OCI-LY7 (cell line): ENCODE measurements around the gene CDHR2. TPM values are rescaled to one million over a fixed set of nuclear protein-coding genes. Genes with fewer than 3 reads are reported as not detected.

Experiments
- Bru-seq: library from RNA; stranded (reverse); fragments of 400-500 nt; gene quantifications from one replicate; lab custom pipeline; 2021; lab: Mats Ljungman, UMichigan
- BruChase-seq, 2 experiments: library from RNA; stranded (reverse); fragments of 400-500 nt; gene quantifications; one replicate each; lab custom pipeline; 2021; lab: Mats Ljungman, UMichigan
- BruUV-seq: library from RNA; stranded (reverse); fragments of 400-500 nt; replicated peaks from 2 replicates; lab custom pipeline; 2021; lab: Mats Ljungman, UMichigan
- CTCF ChIA-PET: fragments of 300-600 bp; sonication (Branson Sonifier 250); formaldehyde crosslinking; loops from one replicate; lab custom pipeline; 2022; ENCODE audit warnings: antibody characterized with exemption; ENCODE audit not compliant: unreplicated experiment; lab: Charles Lee
- POLR2A ChIA-PET: fragments of 300-600 bp; sonication (Branson Sonifier 250); formaldehyde crosslinking; loops from one replicate; lab custom pipeline; 2022; ENCODE audit warnings: antibody characterized with exemption; lab: Charles Lee
- DNase-seq: peaks from one replicate; pipeline ENCODE4 v3.0.0-alpha.2; 2015; ENCODE audit warnings: low spot score
- H2AFZ ChIP-seq: fragments of 200-600 bp; sonication (generic), shearing (Covaris generic); 2 replicates; pipeline ENCODE4 v1.6.1; 2014; ENCODE audit warnings: mild to moderate bottlenecking, antibody characterized with exemption, low read length, moderate library complexity
- H3K27ac ChIP-seq: fragments of 200-600 bp; sonication (generic); 2 replicates; pipeline ENCODE4 v1.5.1; 2014; ENCODE audit warnings: mixed run types, low read depth, mild to moderate bottlenecking, moderate library complexity, low read length, inconsistent platforms; ENCODE audit not compliant: poor library complexity, severe bottlenecking
- H3K36me3 ChIP-seq: fragments of 200-600 bp; sonication (generic); 2 replicates; pipeline ENCODE4 v1.6.1; 2014; ENCODE audit warnings: mild to moderate bottlenecking, antibody characterized with exemption, low read length, moderate library complexity, mixed read lengths; ENCODE audit not compliant: insufficient read depth
- H3K4me1 ChIP-seq: fragments of 200-600 bp; sonication (generic); 2 replicates; pipeline ENCODE4 v1.5.1; 2014; ENCODE audit warnings: mild to moderate bottlenecking, low read length; ENCODE audit not compliant: insufficient read depth, poor library complexity, severe bottlenecking
- H3K4me2 ChIP-seq: fragments of 200-600 bp; sonication (generic); 2 replicates; pipeline ENCODE4 v1.6.1; 2014; ENCODE audit warnings: mild to moderate bottlenecking, low read length
- H3K4me3 ChIP-seq: fragments of 200-600 bp; sonication (generic); 2 replicates; pipeline ENCODE4 v1.5.1; 2014; ENCODE audit warnings: mild to moderate bottlenecking, low read depth, low read length; ENCODE audit not compliant: poor library complexity, severe bottlenecking
- H3K79me2 ChIP-seq: fragments of 200-600 bp; sonication (generic); 2 replicates; pipeline ENCODE4 v1.6.1; 2016; ENCODE audit warnings: low read depth, mild to moderate bottlenecking, low read length, moderate library complexity, mixed read lengths; ENCODE audit not compliant: insufficient read depth
- H3K9me2 ChIP-seq: fragments of 200-600 bp; sonication (generic); 2 replicates; pipeline ENCODE4 v1.6.1; 2016; ENCODE audit warnings: mild to moderate bottlenecking, low read length, mixed read lengths; ENCODE audit not compliant: insufficient read depth
- H3K9me3 ChIP-seq: fragments of 200-600 bp; sonication (generic); 2 replicates; pipeline ENCODE4 v1.6.1; 2014; ENCODE audit warnings: mild to moderate bottlenecking, mixed run types, low read length, mixed read lengths
- H4K20me1 ChIP-seq: fragments of 200-600 bp; sonication (generic); 2 replicates; pipeline ENCODE4 v1.6.1; 2014; ENCODE audit warnings: mild to moderate bottlenecking, antibody characterized with exemption, low read length, moderate library complexity, mixed read lengths; ENCODE audit not compliant: insufficient read depth
- EZH2phosphoT487 ChIP-seq: fragments of 200-600 bp; sonication (generic); IDR thresholded peaks from 2 replicates; pipeline ENCODE4 v1.6.1; 2018; ENCODE audit warnings: low read depth, borderline replicate concordance, mild to moderate bottlenecking, mixed run types, antibody characterized with exemption, low read length, moderate library complexity, mixed read lengths
- intact Hi-C: fragments of 100-400 bp; cut with micrococcal nuclease; formaldehyde crosslinking; loops from one replicate; pipeline ENCODE4 v1.10.0; 2022; ENCODE audit not compliant: unreplicated experiment
- long read RNA-seq: library from polyadenylated mRNA; stranded (forward); transcript quantifications from one replicate; pipeline ENCODE4 v2.0.0, GENCODE V29; 2022
- total RNA-seq, 2 experiments: library from RNA; depleted of rRNA in 1 of 2; stranded (reverse); fragments of >200 nt in 1 of 2; shearing (Covaris generic) in 1 of 2; gene quantifications; 2 replicates each; pipeline ENCODE4 v1.2.3, GENCODE V29; 2014 to 2022
- TF ChIP-seq, protein P1 (sequence below): fragments of 200-600 bp; sonication (generic); conservative IDR thresholded peaks from 2 replicates; pipeline ENCODE4 v1.5.1; 2014; ENCODE audit warnings: mild to moderate bottlenecking, antibody characterized with exemption, low read length, moderate library complexity, mixed read lengths

CDHR2 gene, protein sequence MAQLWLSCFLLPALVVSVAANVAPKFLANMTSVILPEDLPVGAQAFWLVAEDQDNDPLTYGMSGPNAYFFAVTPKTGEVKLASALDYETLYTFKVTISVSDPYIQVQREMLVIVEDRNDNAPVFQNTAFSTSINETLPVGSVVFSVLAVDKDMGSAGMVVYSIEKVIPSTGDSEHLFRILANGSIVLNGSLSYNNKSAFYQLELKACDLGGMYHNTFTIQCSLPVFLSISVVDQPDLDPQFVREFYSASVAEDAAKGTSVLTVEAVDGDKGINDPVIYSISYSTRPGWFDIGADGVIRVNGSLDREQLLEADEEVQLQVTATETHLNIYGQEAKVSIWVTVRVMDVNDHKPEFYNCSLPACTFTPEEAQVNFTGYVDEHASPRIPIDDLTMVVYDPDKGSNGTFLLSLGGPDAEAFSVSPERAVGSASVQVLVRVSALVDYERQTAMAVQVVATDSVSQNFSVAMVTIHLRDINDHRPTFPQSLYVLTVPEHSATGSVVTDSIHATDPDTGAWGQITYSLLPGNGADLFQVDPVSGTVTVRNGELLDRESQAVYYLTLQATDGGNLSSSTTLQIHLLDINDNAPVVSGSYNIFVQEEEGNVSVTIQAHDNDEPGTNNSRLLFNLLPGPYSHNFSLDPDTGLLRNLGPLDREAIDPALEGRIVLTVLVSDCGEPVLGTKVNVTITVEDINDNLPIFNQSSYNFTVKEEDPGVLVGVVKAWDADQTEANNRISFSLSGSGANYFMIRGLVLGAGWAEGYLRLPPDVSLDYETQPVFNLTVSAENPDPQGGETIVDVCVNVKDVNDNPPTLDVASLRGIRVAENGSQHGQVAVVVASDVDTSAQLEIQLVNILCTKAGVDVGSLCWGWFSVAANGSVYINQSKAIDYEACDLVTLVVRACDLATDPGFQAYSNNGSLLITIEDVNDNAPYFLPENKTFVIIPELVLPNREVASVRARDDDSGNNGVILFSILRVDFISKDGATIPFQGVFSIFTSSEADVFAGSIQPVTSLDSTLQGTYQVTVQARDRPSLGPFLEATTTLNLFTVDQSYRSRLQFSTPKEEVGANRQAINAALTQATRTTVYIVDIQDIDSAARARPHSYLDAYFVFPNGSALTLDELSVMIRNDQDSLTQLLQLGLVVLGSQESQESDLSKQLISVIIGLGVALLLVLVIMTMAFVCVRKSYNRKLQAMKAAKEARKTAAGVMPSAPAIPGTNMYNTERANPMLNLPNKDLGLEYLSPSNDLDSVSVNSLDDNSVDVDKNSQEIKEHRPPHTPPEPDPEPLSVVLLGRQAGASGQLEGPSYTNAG (N-terminal part only)
- 0.25 and 0.33 TPM in 2 replicates for total RNA-seq (2014; rRNA removed; shearing (Covaris generic))
- total RNA-seq (2022): 2.8 and 3.8 TPM in 2 replicates
- percentile 44 among the genes with signal in this experiment for Bru-seq, nascent RNA
- BruChase-seq, experiment 1, labeled RNA remaining after a 6-hour chase: percentile 42 among the genes with signal in this experiment
- BruChase-seq, experiment 2, labeled RNA remaining after a 2-hour chase: percentile 44 among the genes with signal in this experiment
- long read RNA-seq, partial matches to known transcripts: 0 of 2 reads
- long read RNA-seq, other reads (novel, unspliced or antisense): 2 of 2 reads

DNA sequence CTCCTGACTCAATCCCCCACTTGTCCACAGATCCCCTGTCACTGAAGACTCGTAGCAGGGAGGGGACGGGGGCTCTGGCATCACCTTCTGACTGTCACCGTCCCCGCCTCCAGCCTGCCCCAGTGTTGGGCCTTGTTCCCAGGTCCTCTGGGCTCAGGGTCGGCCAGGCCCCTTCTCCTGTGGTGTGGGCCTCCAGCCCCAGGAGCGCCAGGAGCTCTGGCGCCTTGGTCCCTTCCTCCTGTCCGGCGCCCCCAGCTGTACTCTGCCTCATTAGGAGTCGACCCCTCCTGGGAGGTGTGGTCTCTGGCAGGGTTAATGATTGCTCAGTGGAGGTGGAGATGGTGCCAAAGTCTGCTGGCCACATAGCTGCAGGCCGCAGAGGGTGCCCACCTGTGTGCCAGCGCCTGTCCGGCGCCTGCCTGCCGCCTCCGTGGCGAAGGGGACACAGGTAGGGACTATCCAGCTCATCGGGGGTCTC, at the start of gene CDHR2:
CDHR2 (plus strand) TSS at position 376 of the 478 bp plus-strand sequence. CDS start 16,011 bp downstream, outside the sequence.
- intact Hi-C loops: no loop called here
- Histone ChIP-seq H3K79me2 (peaks cover 22% of the 10 kb centered on the region; the same call in 1 of the 2 replicates), H3K27ac (no peak within 1 kb of the TSS), H4K20me1 (no peaks in the 10 kb centered on the region), H3K9me2 (no peaks in the 10 kb centered on the region), H2AFZ (no peak within 1 kb of the TSS), H3K36me3 (peaks cover 14% of the 10 kb centered on the region; the same call in 1 of the 2 replicates), H3K4me1 (peaks cover 46% of the 10 kb centered on the region), H3K4me3 (no peak within 1 kb of the TSS), H3K4me2 (no peak within 1 kb of the TSS; the same call in 1 of the 2 replicates), H3K9me3 (no peaks in the 10 kb centered on the region)
- DNase-seq: no peak
- no TSS peak for BruUV-seq
- POLR2A ChIA-PET: interaction anchor here (0.8 kb wide), 1 partner anchor 10 kb away, joined by 3 read pairs; no protein-coding TSS in a partner anchor
- TF ChIP-seq, protein P1, sequence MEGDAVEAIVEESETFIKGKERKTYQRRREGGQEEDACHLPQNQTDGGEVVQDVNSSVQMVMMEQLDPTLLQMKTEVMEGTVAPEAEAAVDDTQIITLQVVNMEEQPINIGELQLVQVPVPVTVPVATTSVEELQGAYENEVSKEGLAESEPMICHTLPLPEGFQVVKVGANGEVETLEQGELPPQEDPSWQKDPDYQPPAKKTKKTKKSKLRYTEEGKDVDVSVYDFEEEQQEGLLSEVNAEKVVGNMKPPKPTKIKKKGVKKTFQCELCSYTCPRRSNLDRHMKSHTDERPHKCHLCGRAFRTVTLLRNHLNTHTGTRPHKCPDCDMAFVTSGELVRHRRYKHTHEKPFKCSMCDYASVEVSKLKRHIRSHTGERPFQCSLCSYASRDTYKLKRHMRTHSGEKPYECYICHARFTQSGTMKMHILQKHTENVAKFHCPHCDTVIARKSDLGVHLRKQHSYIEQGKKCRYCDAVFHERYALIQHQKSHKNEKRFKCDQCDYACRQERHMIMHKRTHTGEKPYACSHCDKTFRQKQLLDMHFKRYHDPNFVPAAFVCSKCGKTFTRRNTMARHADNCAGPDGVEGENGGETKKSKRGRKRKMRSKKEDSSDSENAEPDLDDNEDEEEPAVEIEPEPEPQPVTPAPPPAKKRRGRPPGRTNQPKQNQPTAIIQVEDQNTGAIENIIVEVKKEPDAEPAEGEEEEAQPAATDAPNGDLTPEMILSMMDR: no peak
- TF ChIP-seq EZH2phosphoT487: no peak
- CTCF ChIA-PET: interaction anchor here (0.7 kb wide), 1 partner anchor 86 kb away, joined by 3 read pairs; no protein-coding TSS in a partner anchor

DNA sequence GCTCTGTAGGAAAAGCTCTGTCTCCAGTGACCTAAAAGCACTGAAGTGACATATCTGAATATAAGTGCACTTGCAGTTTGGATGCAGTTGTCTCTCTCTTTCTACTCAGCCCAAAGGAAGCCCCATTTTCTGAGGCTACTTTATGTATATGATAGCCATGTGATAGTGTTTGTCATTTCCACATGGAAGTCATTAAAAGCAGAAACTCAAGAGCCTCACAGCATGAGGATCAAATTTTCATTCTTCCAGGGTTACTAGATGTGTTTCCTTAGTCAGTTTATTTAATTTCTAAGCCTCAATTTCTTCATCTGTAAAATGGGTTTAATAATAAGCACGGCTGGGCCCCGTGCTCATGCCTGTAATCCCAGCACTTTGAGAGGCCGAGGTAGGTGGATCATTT, 48.6 kb upstream of the CDHR2 start:
- no TSS peak for BruUV-seq
- Histone ChIP-seq H3K4me3 (no peak overlapping the region), H2AFZ (no peak overlapping the region), H3K4me1 (no peaks in the 10 kb centered on the region), H4K20me1 (no peaks in the 10 kb centered on the region), H3K79me2 (no peaks in the 10 kb centered on the region), H3K36me3 (peaks cover 99% of the 10 kb centered on the region), H3K9me3 (no peaks in the 10 kb centered on the region), H3K4me2 (no peak overlapping the region), H3K9me2 (no peaks in the 10 kb centered on the region), H3K27ac (no peak overlapping the region)
- ChIA-PET POLR2A (interaction anchor here (1.3 kb wide), 1 partner anchor 53 kb away, joined by 3 read pairs; the partner anchor contains the start of gene FAF2), CTCF (no interaction called here)
- DNase-seq: no peak
- intact Hi-C loops: no loop called here
- TF ChIP-seq, protein P1: no peak
- TF ChIP-seq EZH2phosphoT487: no peak
